Measurements from ENCODE around the gene SPTBN5.

SPTBN5 gene

DNA sequence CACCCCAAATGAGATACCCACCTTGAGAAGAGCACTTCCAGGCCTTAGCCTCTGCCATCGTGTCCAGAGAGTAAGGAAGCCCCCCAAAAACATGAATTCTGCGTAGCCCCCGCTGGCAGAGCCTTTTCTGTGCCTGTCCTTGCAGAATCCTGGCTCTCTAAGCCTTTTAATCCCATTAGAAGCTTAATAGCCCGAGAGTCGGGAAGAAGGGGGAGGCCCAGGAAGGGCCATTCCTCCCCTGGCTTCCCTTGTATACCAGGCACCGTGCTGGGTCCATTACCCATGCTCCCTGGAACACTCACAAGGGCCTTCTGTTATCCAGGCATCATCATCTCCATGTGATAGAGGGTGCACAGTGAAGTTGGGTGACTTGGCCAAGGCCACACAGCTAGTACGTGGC, 7.1 kb downstream of the SPTBN5 start:
- DNase-seq (ENCODE audit: insufficient read length, low spot score), result no peak
- FAIRE-seq, result no peak

- no peak for DNase-seq (ENCODE audit: insufficient read length, low spot score)
- no peak for FAIRE-seq
These were observed 8.0 kb downstream of the SPTBN5 start for GRCh38 chr15:41885841-41886240.

DNA sequence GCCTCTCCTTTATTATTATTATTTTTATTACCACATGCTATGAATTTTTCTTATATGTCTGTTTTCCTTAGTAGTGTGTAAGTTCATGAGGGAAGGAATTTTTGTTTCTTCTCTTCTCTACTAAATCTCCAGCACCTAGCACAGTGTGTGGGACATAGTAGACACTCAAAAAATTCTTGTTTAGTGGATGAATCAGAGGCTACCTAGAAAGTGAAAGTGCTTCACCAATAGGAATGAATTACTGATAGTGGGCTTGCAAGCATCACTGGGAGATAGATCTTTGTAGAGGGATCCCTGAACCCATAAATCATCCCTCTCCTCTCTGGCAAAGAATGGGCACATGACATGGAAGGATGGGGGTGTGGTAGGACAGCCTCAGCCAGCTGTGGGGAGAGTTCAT, 8.5 kb downstream of the SPTBN5 start:
- DNase-seq (ENCODE audit: insufficient read length, low spot score) (no peak), FAIRE-seq (no peak)

DNA sequence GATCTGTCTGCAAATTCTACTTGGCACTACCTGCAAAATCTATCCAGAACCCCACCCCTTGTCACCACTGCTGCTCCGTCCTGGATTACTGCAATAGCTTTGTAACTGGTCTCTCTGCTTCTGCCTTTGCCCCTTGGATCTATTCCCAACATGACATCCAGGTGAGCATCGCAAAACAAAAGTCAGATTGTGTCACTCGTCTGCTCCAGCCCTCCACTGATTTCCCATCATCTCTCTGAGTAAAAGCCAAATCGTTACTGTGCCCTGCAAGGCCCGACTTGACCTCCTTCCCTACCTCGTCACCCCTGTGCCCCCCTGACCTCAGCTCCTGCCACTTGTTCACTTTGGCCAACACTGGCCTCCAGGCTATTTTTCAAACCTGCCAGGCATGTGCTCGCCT, 9.4 kb downstream of the SPTBN5 start:
- no peak for DNase-seq (ENCODE audit: insufficient read length, low spot score)
- no peak for FAIRE-seq

GRCh38 chr15:41883484-41883825, 10.4 kb downstream of the SPTBN5 start:
- no peak for FAIRE-seq
- DNase-seq (ENCODE audit: insufficient read length, low spot score), result no peak

DNA sequence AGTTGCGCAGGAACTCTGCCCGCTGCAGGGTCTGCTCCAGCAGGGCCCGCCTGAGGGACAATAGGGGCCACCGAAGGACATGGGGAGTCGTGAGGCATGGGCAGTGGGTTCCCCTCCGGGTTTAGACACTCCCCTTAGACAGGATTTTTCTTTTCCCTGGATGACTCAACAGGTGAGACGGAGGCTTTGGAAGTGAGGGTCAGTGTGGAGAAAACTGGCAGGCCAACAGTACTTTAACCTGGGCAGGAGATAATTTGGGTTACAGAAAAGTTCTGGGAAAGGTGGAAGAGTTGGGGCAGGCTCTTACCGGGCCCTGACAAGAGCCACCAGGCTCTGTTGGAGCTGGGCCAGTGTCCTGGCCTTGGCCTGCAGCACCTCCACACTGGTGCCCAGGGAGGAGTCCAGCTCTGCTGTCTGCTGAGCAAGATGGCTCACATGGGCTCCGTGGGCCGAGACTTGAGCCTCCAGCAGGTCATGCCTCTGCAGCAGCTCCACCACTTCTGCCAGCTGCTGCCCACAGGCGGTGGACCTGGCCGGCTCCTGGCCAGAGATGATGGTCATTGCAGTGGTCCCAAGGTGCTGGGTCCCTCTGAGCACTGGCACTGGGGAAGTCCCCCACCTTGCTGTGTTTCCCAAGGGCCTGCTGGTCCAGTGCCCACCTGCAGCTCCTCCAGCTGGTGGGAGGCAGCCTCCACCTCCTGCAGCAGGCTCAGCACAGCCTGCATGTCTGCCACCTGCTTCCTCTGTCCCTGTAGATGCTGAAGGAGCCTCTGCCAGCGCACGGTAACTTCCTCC, 11.0 kb downstream of the SPTBN5 start:
- FAIRE-seq (no peak), DNase-seq (ENCODE audit: insufficient read length, low spot score) (no peak)

DNA sequence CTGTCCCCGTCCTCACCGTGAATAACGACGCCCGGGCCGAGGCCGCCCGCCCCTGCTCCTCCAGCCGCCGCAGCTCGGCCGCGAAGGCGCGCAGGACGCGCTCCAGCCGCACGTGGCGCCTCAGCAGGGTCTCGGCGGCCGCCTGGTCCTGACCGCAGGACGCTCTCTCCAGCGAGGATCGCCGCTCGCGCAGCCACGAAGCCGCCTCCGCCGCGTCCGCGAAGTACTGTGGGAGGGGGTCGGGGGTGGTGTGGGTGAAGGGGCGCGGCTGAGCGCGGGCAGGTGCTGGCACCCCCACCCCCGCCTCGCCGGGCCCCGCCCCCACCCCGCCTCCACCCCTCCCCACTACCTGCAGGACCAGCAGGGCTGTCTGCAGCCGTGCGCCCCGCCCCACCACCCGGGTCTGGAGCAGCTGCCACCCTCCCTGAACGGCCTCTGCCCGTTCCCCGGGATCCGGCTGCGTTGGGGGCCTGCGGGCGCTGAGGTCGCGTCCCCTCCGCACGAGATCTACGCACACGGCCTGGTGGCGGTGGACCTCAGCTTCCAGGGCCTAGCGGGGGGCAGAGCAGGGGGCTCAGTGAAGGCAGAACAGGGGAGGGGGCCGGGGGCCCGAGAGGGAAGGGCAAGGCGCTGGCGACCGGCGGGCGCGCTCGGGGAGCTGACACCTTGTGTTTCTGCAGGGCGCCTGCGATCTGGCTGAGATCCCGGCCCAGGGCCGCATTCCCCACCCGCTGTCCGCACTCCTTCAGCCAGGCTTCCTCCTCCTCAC, 11.7 kb downstream of the SPTBN5 start:
- DNase-seq (ENCODE audit: insufficient read length, low spot score) (no peak), FAIRE-seq (no peak)

DNA sequence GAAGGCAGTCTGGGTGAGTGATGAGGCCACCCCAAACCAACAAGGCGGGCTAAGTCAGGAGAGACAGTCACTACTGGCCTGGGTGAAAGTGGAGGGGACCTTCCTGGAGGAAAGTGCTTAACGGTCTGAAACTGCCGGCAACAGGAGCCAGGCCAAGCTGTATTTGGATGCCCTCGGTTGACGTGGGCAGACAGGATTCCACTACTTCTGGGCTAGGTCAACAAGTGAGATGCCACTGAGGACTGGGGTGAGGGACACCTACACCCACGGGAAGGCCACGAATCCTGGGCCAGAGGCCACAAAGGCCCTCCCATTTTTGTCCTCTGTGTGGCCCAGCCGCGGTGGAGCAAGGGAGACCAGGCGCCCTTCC, 12.3 kb downstream of the SPTBN5 start:
- FAIRE-seq, result no peak
- no peak for DNase-seq (ENCODE audit: insufficient read length, low spot score)

DNA sequence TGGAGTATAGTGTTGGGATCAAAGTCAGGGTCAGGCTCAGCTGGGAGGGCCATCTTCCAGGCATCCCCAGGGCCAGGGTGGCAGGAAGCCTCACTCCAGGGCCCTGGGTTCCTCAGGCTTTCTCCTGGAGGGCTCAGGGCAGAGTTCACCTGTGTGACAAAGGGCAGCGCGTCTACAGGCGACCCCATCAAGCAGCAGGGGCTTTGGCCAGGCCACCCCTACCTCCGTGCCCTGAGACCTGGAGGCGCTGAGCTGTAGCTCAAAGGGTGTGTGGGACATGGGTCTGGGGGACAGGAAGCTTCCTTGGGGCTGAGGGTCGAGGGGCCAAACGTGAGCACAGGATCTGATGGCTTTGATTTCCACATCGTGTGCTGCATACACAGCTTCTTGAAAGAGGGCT, 12.8 kb downstream of the SPTBN5 start:
- no peak for DNase-seq (ENCODE audit: insufficient read length, low spot score)
- no peak for FAIRE-seq

- DNase-seq (ENCODE audit: insufficient read length, low spot score) (no peak), FAIRE-seq (no peak)
These were observed 13.5 kb downstream of the SPTBN5 start for GRCh38 chr15:41880156-41880877.

- DNase-seq (ENCODE audit: insufficient read length, low spot score), result no peak
- FAIRE-seq, result no peak
These were observed 14.5 kb downstream of the SPTBN5 start for GRCh38 chr15:41879321-41879845.

- DNase-seq (ENCODE audit: insufficient read length, low spot score) (no peak), FAIRE-seq (no peak)
These were observed 15.5 kb downstream of the SPTBN5 start for GRCh38 chr15:41878355-41878699.

DNA sequence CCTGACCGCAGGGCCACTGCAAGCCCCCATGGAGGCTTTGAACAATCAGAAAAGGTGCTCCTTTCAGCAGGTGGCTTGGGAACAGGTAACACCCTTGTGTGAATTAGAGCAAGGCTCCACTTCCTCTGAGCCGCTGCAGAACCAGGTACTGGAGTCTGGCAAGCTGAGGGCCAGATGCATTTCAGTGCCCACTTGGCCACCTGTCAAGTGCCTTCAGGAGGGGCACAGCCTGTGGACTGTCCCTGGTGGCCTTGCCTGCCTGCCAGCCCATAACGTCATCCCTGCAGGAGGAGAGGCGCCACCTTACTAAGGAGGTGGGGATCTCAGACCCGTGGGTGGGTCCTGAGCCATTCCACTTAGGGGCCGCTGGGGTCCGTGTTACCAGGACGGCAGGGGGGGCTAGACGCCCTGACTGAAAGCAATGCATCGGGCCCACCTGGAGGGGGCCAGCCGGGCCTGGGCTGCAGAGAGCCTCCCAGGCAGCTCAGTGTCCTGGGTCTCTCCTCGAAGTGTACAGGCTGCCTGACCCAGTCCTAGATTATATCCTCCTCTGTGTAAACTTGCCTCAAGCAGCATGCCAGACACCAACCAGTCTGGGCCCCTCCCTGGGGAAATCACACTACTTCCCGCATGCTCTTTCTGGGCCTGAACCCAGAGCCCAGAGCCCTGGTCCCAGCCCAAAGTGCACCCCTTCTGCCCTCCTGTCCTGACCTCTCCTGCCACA, 16.1 kb downstream of the SPTBN5 start:
- no peak for DNase-seq (ENCODE audit: insufficient read length, low spot score)
- FAIRE-seq, result no peak

GRCh38 chr15:41876689-41877088, 17.2 kb downstream of the SPTBN5 start:
- FAIRE-seq (no peak), DNase-seq (ENCODE audit: insufficient read length, low spot score) (no peak)

- FAIRE-seq, result no peak
These were observed 17.8 kb downstream of the SPTBN5 start for GRCh38 chr15:41876007-41876406.

GRCh38 chr15:41874736-41875135, 19.1 kb downstream of the SPTBN5 start:
- FAIRE-seq (no peak), DNase-seq (ENCODE audit: insufficient read length, low spot score) (no peak)

More at GRCh38 chr15:41876007-41876406, 17.8 kb downstream of the SPTBN5 start:
- no peak for DNase-seq (ENCODE audit: insufficient read length, low spot score)

DNA sequence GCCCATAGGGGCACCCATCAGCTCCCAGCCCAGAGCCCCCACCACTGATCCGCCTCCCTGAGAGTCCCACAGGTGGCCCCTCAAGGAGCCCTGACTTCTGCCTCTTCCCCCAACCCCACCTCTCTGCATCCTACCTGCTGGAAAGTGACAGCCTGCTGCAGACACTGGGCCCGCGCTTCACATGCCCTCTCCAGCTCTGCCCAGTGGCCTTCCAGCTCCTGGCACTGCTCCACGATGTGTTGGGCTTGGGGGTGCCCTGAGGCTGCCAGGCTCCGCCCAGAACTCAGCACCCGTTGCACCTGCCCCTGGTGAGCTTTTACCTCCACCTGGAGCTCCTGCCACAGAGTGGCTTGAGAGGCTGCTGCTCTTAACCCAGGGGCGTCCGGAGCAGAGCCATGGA, 20.1 kb downstream of the SPTBN5 start:
- DNase-seq (ENCODE audit: insufficient read length, low spot score) (no peak), FAIRE-seq (no peak)

DNA sequence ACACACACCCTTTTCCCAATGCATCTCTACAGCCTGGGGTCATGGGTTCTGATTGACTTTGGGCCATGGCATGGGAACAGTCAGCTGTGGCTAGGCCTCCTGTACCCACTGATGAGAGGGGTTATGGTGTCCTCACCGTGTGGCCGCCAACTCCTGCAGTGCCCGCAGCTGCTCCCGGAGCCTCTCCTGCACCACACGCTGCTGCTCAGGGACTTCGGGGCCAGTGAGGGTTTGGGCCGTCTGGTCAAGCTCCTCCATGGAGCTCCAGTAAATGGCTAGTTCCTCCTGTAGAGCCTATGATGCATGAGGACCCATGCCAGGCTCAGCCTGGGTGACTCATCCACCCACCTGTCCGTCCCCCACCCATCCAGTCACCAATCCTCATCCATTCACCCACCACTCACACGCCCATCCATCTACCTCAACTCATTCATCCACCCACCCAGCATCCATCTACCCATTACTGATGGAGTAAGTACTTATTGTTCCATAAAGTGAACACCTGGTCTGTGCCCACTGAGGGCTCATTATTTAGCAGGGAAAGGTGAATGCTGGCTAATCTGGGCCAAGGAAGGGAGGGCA, 21.6 kb downstream of the SPTBN5 start:
- DNase-seq (ENCODE audit: insufficient read length, low spot score) (no peak), FAIRE-seq (no peak)

DNA sequence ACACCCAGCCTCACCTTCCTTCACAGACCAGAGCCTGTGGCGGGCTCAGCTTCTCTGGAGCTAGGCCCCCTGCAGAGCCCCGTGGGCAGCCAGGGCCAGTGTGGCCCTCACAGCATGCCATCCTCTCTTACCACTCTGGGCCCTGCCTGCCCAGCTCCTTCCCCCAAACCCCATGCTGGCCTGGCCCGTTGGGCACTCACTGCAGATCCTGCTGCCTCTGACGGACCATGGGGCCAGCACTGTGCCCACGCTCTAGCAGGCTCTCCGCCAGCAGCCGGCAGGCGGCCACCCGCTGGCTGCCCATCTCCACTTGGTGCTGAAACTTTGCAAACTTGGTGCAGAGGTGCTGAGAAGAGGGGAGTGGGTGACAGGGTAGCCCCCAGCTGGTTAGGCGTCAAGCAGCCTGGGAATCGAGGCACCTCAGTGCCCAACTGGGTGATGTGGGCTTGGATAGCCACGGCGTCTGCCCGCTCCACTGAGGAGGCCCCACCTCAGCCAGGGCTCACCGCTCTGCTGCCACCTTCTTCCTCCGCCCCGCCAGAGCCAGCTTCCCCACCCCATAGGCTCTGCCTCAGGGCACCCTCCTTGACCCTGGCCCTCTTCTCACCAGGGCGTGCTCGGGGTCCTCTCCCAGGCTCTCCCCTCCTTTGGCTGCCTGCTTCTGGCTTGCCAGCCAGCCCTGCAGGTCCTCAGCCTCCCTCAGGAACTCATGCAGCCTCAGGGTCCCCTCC, 22.5 kb downstream of the SPTBN5 start:
- FAIRE-seq (no peak), DNase-seq (ENCODE audit: insufficient read length, low spot score) (no peak)

- no peak for DNase-seq (ENCODE audit: insufficient read length, low spot score)
- no peak for FAIRE-seq
These were observed 23.2 kb downstream of the SPTBN5 start for GRCh38 chr15:41870689-41871081.

Data from GM19239 (cell line).